GM21619 (cell line): Measurements from ENCODE around the gene USP25.

Experiments
- ATAC-seq: cut with Tn5 transposase; IDR thresholded peaks from one replicate; pipeline ENCODE4 v1.9.1; 2021; ENCODE audit not compliant: unreplicated experiment

USP25 gene

GRCh38 chr21:15853126-15853525 lies 123.3 kb downstream of the USP25 start:
- no peak for ATAC-seq

GRCh38 chr21:15856813-15857212 lies 127.0 kb downstream of the USP25 start:
- no peak for ATAC-seq

- ATAC-seq: no peak
Observed at GRCh38 chr21:15857740-15858139, 128.0 kb downstream of the USP25 start.

- ATAC-seq: no peak
Observed at GRCh38 chr21:15860541-15860940, 130.8 kb downstream of the USP25 start.

- no peak for ATAC-seq
Observed at GRCh38 chr21:15868940-15869339, 139.2 kb downstream of the USP25 start.

DNA sequence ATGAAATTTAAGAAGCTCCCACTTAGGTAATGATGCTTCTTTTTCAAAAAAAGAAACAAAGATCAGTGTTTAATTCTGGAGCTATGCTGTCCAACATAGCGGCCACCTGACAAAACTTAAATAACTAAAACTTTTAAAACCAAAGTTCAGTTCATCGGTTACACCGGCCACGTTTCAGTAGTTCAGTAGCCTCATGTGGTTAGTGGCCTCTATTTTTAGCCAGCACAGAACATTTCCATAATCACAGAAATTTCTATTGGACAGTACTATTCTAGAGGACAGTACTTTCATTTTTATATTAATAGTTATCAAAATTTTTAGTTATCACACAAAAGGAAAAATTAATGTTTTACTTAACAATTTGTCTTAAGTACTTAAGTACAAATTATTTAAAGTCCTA lies 141.0 kb downstream of the USP25 start:
- no peak for ATAC-seq

DNA sequence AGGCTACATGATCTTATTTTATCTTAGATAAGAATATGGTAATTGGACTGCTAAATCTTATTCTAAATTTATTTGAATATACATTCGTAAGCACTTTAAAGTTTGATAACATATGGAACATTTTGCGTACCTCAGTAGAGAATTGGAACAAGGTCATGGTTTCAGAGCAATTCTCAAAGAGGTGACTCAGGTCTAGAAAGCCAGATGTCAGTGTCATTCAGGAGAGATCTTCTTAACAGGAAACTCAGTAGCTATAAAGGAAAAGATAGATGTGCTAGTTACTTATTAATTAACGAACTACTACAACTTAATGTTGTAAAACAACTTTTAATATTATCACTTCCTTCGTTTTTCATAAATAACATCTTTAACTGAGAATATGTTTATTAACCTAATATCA lies 142.5 kb downstream of the USP25 start:
- no peak for ATAC-seq

DNA sequence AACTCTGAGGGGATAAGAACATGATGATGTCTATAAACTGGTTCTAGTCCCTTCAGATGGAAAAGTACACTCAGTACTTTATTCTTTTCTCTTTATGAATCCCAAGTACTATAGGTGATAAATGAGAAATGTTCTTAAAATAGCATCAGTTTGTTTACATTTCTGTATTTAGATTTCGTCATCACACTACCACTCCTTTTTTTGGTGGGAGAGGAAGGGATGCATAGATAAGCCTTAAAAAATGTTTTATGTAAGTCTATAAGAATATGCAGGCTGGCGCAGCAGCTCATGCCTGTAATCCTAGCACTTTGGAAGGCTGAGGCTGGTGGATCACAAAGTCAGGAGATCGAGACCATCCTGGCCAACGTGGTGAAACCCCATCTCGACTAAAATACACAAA lies 144.8 kb downstream of the USP25 start:
- no peak for ATAC-seq

DNA sequence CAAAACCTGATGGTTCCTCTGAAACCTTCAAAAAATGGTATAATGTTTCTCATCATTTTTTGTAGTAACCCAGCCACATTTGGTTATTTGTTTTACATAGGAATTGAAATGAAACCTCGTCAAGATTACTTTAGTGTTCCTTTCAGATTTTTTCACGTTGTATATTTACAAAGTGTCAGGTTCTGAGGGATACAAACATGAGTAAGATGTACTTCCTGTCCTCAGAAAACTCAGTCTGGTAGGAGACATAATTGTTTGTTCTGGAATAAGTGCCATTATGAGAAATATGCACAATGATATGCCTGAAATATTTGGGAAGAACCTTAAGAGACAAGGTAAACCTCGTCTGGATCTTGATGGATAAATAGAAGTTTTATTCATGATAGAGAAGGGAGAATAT lies 145.5 kb downstream of the USP25 start:
- no peak for ATAC-seq

DNA sequence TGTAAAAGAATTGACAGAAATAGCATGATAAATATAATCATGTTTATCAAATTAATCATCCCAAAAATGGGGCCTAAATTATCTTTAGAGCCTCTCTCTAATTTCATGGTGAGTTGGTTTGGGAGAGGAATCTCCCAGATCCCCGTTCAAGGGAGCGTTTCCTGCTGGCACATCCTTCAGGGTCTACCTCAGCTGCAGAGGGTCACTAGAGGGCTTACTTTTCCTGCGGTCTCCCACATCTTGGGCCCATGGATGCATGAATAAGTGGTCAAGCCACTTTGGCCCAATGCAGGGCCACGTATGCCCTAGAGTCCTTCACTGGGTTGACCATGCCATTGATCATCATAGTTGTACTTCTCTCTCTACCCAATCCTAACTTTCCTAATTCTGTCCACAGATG lies 164.1 kb downstream of the USP25 start:
- ATAC-seq: no peak

GRCh38 chr21:15894596-15894995 lies 164.8 kb downstream of the USP25 start:
- ATAC-seq: no peak

DNA sequence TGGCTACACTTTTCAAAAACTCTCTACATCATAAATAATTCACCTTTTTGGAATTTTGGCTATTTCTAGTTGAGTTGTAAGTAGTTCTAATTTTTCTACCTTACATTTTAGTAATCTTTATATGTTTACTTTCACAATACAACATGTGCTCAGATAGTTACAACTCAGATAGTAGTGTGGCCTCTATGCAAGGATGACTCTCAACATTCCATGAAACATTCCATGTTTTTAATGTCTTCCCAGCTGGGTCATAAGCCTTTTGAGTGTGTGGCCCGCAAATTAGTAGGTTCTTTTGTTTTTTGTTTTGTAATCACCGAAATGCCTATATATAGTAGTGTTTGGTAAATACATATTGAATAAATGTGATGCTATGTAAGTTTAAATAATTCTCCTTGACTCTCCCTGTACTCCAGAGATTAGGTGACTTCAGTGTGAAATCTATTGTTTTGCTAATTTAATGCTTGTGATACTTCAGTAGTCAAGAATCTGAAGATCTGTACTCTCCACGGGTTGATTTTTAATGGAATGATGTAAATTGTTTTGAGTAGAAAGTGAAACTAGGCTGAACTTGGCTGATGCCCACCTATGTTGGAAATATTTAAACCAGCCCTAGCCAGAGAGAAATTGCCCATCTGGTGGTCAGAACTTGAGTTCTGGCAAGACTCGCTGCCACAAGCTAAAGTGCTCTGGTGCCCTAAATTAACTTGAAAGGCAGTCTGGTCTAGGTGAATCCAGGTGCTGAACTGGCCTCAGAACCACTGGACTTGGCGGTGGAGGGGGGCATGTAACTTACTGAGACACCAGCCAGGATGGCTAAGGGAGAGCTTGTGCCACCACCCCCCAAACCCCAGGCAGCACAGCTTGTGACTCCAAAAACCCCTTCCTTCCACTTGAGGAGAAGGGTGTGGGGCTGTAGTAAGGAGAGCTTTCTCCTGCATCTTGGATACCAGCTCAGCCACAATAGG lies 165.6 kb downstream of the USP25 start:
- ATAC-seq: no peak

DNA sequence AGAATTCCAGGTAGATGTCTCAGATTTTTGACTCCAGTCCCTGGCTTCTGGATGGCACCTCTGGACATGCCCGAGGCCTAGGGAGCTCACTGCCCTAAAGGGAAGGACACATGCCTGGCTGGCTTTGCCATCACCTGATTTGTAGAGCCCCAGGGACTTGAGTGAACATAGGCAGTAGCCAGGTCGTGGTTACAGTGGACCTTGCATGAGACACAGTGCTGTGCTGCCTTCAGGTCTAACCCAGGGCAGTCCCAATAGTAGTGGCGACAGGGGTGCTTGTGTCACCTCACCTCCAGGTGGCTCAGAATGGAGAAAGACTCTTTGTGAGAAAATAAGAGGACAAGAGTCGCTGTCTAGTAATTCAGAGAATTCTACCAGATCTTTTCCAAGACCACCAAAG lies 166.7 kb downstream of the USP25 start:
- ATAC-seq: no peak

DNA sequence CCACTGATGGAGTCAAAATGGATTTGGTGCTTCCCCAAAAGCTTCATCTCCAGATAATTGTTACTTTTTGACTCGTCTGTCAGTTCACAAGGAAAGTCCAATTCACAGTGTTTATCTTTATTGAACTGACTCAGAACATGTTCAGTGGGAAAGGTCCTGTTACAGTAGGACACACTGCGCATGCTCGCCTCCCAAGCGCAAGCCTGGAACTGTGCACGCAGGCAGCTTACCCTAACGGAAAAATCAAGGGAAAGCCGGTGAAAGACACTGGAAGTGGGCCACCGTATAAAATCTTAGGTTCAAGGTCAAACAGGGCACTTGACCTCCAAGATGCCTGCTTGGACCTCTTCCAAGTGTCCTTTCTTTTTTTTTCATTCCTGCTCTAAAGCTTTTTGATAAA lies 174.6 kb downstream of the USP25 start:
- ATAC-seq: no peak

- ATAC-seq: no peak
Observed at GRCh38 chr21:15908187-15908586, 178.4 kb downstream of the USP25 start.

DNA sequence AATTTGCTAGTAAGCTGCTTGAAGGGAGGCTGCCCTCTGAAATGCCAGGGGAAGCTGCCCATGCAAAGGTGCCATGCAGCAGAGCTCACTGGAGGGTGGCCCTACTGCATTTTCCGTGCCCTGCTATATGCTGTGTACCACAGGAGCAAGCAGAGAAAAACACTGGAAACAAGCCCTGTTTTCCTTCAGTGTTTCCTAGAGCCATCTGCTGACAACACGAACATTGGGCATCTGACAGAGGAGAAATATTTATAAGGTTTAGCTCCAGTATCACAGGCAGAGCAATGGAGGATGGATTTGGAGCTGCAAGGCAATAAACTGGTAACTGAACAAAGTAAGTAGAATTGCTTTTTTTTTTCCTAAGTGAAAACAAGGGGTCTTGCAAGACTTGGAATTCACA lies 198.4 kb downstream of the USP25 start:
- no peak for ATAC-seq

DNA sequence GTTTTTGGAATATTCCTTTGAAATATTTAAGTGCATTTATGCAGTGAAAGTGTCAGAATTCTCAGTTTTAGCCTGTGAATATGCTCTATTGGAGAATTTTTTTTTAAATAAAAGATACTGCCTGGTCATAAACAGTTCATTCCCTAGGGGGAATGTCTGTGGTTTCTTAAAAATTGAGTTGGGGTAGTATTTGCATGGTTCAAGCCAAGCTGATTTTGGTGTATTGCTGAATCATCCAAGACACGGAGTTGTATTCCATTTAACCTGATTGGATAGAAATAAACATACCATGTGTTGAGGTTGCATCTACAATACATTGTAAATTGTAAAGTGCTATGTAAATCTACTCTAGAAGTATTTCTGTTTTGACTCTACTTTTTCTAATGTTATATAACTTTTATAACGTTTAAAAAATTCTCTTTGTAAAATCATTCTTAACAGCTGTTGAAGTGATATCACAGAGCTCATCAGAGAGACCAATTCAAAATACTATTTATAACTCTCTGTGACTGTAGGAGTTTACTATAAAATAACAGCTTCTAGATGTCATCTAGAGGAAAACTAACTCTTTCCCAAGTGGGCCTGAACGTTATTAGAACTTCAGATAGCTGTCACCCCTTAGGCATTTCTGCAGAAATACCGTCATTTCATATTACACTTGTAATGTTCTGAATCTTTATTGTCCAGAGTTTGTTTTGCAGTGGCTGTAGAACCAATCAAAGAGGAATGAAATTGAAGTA lies 199.1 kb downstream of the USP25 start:
- no peak for ATAC-seq

DNA sequence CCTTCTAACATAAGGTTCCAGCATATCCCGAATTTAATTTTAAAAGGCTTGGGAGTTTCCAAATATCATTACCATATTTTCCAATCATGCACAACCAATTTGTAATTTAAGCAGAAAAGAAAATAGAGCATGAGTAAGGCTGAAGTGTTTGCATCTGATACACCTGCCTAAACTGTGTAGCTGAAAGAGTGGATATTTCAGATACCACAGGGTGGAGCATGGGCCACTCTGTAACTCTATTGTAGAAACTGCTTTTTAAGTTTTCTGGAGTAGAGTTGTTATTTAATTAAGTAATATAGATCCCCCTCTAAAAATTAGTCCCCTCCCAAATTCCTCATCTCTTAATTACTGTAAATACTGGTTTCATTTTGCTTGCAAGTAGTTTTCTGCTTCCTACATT lies 199.8 kb downstream of the USP25 start:
- no peak for ATAC-seq
